ENCODE measurements around the gene SEC24C.
"Not testable (repeated sequence)": the region's sequence is repeated elsewhere in the genome, so short reads cannot be mapped to it uniquely, and the experiment has no call there.

DNA sequence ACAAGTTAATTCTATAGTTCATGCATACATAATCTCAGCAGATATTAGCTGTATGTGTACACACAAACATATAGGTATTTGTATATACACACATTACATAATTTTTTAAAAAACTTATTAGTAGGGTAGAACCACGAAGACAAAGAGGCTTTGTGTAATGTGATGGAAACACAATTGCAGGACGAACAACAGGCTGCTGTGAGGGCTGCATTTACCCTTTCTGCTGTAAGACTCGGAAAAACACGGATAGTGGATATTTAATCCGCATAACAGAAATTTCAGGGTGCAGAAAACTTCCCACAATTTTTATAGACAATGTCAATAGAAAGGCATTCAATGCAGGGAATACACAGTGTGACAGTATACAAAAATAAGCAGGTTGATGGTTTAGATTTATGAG lies 32.5 kb upstream of the SEC24C start:
- TF ChIP-seq CTCF (IDR thresholded peaks at IDR 0.05); POLR2A (IDR thresholded peaks at IDR 0.05; ENCODE audit: low read length); RCOR1 (IDR thresholded peaks at IDR 0.05; ENCODE audit: low read depth, low read length); ESRRA (IDR thresholded peaks at IDR 0.05; ENCODE audit: borderline replicate concordance, low read length); NFE2L2 (conservative IDR thresholded peaks at IDR 0.05; ENCODE audit: low read length); HOXB13 (CRISPR knock-in tag; IDR thresholded peaks at IDR 0.05; ENCODE audit: low read depth); SMC3 (IDR thresholded peaks at IDR 0.05); CBX8 (IDR thresholded peaks at IDR 0.05); MAX (IDR thresholded peaks at IDR 0.05); ATOH8 (CRISPR knock-in tag; IDR thresholded peaks at IDR 0.05; ENCODE audit: low read depth); PHF8 (IDR thresholded peaks at IDR 0.05; ENCODE audit: borderline replicate concordance, low read depth); CHD2 (IDR thresholded peaks at IDR 0.05; ENCODE audit: low read length, partially characterized antibody); JUN (IDR thresholded peaks at IDR 0.05); ZSCAN20 (CRISPR knock-in tag; IDR thresholded peaks at IDR 0.05): not testable (repeated sequence)
